Neutrophil (primary cell): Measurements from ENCODE around the gene DPF3.

Experiments
- H3K27ac ChIP-seq: fragments of 200-600 bp; sonication (generic); 2 replicates; pipeline ENCODE4 v1.5.1; 2016; ENCODE audit warnings: mild to moderate bottlenecking, moderate library complexity
- H3K27me3 ChIP-seq: fragments of 200-600 bp; sonication (generic); 2 replicates; pipeline ENCODE4 v1.6.0; 2016; ENCODE audit warnings: mild to moderate bottlenecking
- H3K36me3 ChIP-seq: fragments of 200-600 bp; sonication (generic); 2 replicates; pipeline ENCODE4 v1.5.1; 2017
- H3K4me1 ChIP-seq, 2 experiments: fragments of 200-600 bp in 1 of 2; sonication (generic) in 1 of 2; 1 replicate in 1 of 2; 2 replicates in 1 of 2; pipeline versions ENCODE4 v1.5.1 to v1.6.1; 2013 to 2016; ENCODE audit warnings: low read depth in 1 of 2, low read length in 1 of 2, mild to moderate bottlenecking in 1 of 2, moderate library complexity in 1 of 2; ENCODE audit not compliant: control insufficient read depth in 1 of 2, insufficient read depth in 1 of 2
- H3K4me3 ChIP-seq, 2 experiments: fragments of 200-600 bp in 1 of 2; sonication (generic) in 1 of 2; 1 replicate in 1 of 2; 2 replicates in 1 of 2; pipeline ENCODE4 v1.5.1; 2013 to 2016; ENCODE audit warnings: low read depth in 1 of 2, low read length in 1 of 2, mild to moderate bottlenecking in 1 of 2, moderate library complexity in 1 of 2
- H3K9me3 ChIP-seq: fragments of 200-600 bp; sonication (generic); 2 replicates; pipeline ENCODE4 v1.5.1; 2016
- CTCF ChIP-seq: fragments of 200-600 bp; sonication (generic); IDR thresholded peaks from 2 replicates; pipeline ENCODE4 v1.5.1; 2016; ENCODE audit warnings: antibody characterized with exemption

DPF3 gene

GRCh38 chr14:72792051-72792788 lies 101.7 kb downstream of the DPF3 start:
- H3K4me1 ChIP-seq: no peaks in the 10 kb centered on the region
- no peaks in the 10 kb centered on the region for H3K36me3 ChIP-seq
- no peak overlapping the region for H3K27ac ChIP-seq
- H3K27me3 ChIP-seq: no peaks in the 10 kb centered on the region
- H3K4me3 ChIP-seq: no peak overlapping the region
- no peak for TF ChIP-seq CTCF
- no peaks in the 10 kb centered on the region for H3K9me3 ChIP-seq

GRCh38 chr14:72790887-72791566 lies 102.9 kb downstream of the DPF3 start:
- Histone ChIP-seq H3K36me3 (no peaks in the 10 kb centered on the region), H3K9me3 (no peaks in the 10 kb centered on the region), H3K27ac (no peak overlapping the region), H3K4me3 (no peak overlapping the region), H3K27me3 (no peaks in the 10 kb centered on the region), H3K4me1 (no peaks in the 10 kb centered on the region)
- TF ChIP-seq CTCF: no peak

- TF ChIP-seq CTCF: no peak
- no peaks in the 10 kb centered on the region for H3K27me3 ChIP-seq
- H3K4me3 ChIP-seq: no peak overlapping the region
- no peaks in the 10 kb centered on the region for H3K9me3 ChIP-seq
- H3K27ac ChIP-seq: no peak overlapping the region
- H3K36me3 ChIP-seq: no peaks in the 10 kb centered on the region
- H3K4me1 ChIP-seq: no peaks in the 10 kb centered on the region
Measured at GRCh38 chr14:72788972-72789728, 104.8 kb downstream of the DPF3 start.

GRCh38 chr14:72788255-72788654 lies 105.6 kb downstream of the DPF3 start:
- Histone ChIP-seq H3K36me3 (no peaks in the 10 kb centered on the region), H3K9me3 (no peaks in the 10 kb centered on the region), H3K4me1 (no peaks in the 10 kb centered on the region), H3K4me3 (no peak overlapping the region), H3K27ac (no peak overlapping the region), H3K27me3 (no peaks in the 10 kb centered on the region)
- no peak for TF ChIP-seq CTCF

- no peaks in the 10 kb centered on the region for H3K27me3 ChIP-seq
- no peaks in the 10 kb centered on the region for H3K9me3 ChIP-seq
- no peak overlapping the region for H3K4me3 ChIP-seq
- no peak overlapping the region for H3K27ac ChIP-seq
- no peak for TF ChIP-seq CTCF
- no peaks in the 10 kb centered on the region for H3K36me3 ChIP-seq
- H3K4me1 ChIP-seq: no peaks in the 10 kb centered on the region
Measured at GRCh38 chr14:72787841-72788240, 106.1 kb downstream of the DPF3 start.
